ENCODE results near the gene GYS2.

The GYS2 gene

GRCh38 chr12:21602774-21603173 is 1.9 kb downstream of the GYS2 start:
- in situ Hi-C loops (cut with MboI; ENCODE audit: low sequenced_read_pairs) = no loop called here

DNA sequence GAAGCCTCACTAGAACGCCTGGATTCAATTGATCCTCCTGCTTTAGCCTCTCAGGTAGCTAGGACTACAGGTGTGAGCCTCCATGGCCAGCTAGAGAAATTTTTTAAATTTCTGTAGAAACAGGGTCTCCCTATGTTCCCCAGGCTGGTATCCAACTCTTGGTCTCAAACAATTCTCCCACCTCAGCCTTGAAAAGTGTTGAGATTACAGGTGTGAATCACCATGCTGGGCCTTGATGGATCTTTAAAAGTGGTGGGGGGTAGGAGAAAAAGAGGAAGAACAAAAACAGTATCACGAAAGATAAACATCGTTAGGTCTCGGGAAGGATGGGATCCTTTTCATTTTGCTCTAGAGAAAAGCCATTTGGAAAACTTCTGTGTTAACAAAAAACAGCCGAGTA is 4.5 kb downstream of the GYS2 start:
- in situ Hi-C loops (cut with MboI; ENCODE audit: low sequenced_read_pairs) = no loop called here

- in situ Hi-C loops (cut with MboI; ENCODE audit: low sequenced_read_pairs) = loop anchor here (25.0 kb wide), 1 partner anchor 88 kb away; no protein-coding TSS in a partner anchor
These were observed 5.3 kb downstream of the GYS2 start for GRCh38 chr12:21599143-21599999.

GRCh38 chr12:21598651-21599050 is 6.0 kb downstream of the GYS2 start:
- in situ Hi-C loops (cut with MboI; ENCODE audit: low sequenced_read_pairs) = loop anchor here (25.0 kb wide), 1 partner anchor 89 kb away; no protein-coding TSS in a partner anchor

- in situ Hi-C loops (cut with MboI; ENCODE audit: low sequenced_read_pairs) = loop anchor here (25.0 kb wide), 1 partner anchor 92 kb away; no protein-coding TSS in a partner anchor
These were observed 9.3 kb downstream of the GYS2 start for GRCh38 chr12:21595356-21595755.

GRCh38 chr12:21585485-21585884 is 19.2 kb downstream of the GYS2 start:
- in situ Hi-C loops (cut with MboI; ENCODE audit: low sequenced_read_pairs) = loop anchor here (25.0 kb wide), 1 partner anchor 102 kb away; no protein-coding TSS in a partner anchor

DNA sequence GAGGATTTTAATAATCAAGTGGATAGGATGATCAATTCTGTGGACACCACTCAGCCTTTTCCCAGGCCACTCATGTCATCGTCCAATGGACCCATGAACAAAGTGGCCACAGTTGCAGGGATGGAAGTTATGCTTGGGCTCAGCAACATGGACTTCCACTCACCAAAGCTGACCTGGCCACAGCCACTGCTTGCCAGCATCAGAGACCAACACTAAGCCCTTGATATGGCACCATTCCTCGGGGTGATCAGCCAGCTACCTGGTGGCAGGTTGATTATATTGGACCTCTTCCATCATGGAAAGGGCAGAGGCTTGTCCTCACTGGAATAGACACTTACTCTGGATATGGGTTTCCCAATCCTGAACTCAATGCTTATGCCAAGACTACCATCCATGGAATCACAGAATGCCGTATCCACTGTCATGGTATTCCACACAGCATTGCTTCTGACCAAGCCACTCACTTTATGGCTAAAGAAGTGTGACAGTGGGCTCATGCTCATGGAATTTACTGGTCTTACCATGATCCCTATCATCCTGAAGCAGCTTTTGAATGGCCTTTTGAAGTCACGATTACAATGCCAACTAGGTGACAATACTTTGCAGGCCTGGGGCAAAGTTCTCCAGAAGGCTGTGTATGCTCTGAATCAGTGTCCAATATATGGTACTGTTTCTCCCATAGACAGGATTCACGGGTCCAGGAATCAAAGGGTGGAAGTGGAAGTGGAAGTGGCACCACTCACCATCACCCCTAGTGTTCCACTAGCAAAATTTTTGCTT is 20.1 kb downstream of the GYS2 start:
- in situ Hi-C loops (cut with MboI; ENCODE audit: low sequenced_read_pairs) = loop anchor here (25.0 kb wide), 1 partner anchor 103 kb away; no protein-coding TSS in a partner anchor

DNA sequence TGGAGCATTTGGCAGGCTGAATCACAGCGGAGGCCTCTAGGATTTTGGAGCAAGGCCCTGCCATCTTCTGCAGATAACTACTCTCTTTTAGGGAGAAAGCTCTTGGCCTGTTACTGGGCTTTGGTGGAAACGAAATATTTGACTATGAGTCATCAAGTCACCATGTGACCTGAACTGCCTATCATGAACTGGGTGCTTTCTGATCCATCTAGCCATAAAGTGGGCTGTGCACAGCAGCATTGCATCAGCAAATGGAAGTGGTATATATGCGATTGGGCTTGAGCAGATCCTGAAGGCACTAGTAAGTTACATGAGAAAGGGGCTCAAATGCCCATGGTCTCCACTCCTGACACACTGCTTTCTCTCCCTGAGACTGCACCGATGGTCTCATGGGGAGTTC is 21.1 kb downstream of the GYS2 start:
- in situ Hi-C loops (cut with MboI; ENCODE audit: low sequenced_read_pairs) = loop anchor here (25.0 kb wide), 1 partner anchor 104 kb away; no protein-coding TSS in a partner anchor

- in situ Hi-C loops (cut with MboI; ENCODE audit: low sequenced_read_pairs) = loop anchor here (25.0 kb wide), 1 partner anchor 106 kb away; no protein-coding TSS in a partner anchor
These were observed 23.7 kb downstream of the GYS2 start for GRCh38 chr12:21580748-21581516.

DNA sequence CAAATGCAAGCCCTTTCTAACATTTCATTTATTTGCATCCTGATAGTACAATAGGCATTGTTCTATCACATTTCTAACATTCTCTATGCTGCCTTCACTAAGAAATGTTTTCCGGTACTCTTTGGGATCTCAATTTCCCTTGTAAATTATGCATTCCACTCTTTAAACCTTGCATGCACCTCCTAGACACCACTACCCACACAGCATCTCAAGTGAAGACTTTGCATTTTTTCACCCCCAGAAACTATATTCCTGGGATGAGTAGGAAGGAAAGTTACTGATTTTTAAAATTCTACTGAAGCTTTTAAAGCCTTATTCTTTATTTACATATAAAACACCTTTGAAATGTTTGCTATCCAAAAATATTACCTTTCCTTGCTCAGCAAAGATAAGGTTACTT is 27.1 kb downstream of the GYS2 start:
- in situ Hi-C loops (cut with MboI; ENCODE audit: low sequenced_read_pairs) = loop anchor here (25.0 kb wide), 1 partner anchor 110 kb away; no protein-coding TSS in a partner anchor

- in situ Hi-C loops (cut with MboI; ENCODE audit: low sequenced_read_pairs) = loop anchor here (25.0 kb wide), 1 partner anchor 111 kb away; no protein-coding TSS in a partner anchor
These were observed 28.2 kb downstream of the GYS2 start for GRCh38 chr12:21576431-21576830.

GRCh38 chr12:21573733-21574358 is 30.8 kb downstream of the GYS2 start:
- in situ Hi-C loops (cut with MboI; ENCODE audit: low sequenced_read_pairs) = no loop called here

DNA sequence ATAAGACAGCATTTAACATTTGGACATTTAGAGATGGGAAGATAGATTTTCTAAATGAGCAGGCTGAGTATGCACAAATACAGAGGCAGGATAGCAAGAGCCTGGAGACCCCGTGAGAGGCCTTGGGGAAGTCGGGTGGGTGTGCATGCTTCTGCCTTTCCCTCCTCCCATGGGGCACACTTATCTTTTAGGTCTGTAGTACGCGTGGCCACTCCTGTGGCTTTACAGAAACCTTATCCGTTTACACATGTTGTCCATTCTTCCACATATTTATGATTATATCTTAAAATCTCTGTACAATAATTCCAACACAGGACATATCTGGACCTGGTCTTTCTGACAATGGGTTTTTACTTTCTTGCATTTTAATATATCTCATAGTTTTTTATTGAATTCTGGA is 33.6 kb downstream of the GYS2 start:
- in situ Hi-C loops (cut with MboI; ENCODE audit: low sequenced_read_pairs) = no loop called here

DNA sequence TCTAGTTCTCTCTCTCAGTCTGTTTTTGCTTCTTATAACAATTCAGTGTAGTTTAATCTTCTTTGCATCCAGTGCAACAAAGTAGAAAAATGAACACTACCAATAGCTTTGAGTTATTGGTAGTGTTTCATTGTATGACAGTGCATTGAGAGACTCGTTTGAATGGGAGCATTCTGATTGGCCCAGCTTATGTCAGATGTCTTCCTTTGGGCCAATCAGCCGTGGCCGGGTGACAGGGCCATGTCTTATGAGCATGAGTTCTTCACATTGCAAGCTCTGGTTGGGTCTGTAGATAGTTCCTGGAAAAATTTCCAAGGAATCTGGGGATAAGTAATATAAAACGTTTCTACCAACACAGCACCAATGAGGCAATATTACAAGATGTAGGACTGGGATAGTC is 36.5 kb downstream of the GYS2 start:
- in situ Hi-C loops (cut with MboI; ENCODE audit: low sequenced_read_pairs) = no loop called here

DNA sequence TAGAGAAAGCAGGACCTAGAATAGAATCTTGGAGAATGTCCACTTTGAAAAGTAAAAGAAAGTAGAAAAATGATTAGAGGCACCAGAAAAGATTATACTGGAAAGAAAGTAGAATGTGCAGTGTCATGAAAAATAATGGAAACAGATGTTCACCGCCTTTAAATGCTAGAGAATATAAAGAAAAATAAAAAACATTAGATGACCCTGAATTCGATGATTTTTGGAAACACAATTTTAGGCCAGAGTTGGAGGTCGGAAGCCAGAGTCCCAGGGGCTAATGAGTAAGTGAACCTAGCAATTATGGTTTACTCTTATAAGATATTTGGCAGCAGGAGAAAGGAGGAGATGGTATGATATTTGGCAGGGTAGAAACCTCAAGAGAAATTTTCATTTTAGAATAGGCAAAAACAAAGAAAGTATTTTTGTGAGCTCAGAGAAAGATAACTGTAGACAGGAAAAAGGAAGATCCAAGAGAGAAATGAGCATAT is 37.7 kb downstream of the GYS2 start:
- in situ Hi-C loops (cut with MboI; ENCODE audit: low sequenced_read_pairs) = no loop called here

DNA sequence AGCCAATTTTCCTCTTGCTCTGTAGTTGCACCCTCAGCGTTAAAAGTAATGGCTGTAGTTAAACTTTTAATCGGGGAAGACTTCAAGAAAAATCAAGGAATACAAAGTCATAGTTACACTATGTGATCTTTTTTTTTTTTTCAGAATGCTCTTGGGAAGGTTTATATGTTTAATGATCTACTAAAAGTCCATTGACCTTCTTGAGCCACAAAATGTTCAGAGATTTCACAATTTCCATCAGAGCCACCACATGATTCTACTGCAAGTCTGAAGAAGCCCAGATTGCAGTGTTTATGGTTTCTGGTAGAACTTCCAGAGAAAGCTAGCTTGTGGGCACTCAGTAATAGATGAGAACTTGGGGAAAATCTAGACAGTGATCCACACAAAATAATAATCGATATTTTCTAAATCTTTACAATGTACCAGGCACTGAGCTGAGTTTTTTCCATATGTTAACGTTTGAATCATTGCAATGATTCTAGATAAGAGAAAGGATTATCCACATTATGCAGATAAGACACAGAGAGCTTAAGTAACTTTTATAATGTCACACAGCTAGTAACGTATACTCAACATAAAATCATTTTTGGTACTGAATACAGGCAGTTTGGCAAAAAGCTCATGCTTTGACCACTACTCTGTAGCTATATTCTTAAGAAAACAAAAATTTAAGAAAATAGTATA is 38.3 kb downstream of the GYS2 start:
- in situ Hi-C loops (cut with MboI; ENCODE audit: low sequenced_read_pairs) = no loop called here

GRCh38 chr12:21562859-21563258 is 41.8 kb downstream of the GYS2 start:
- in situ Hi-C loops (cut with MboI; ENCODE audit: low sequenced_read_pairs) = no loop called here

DNA sequence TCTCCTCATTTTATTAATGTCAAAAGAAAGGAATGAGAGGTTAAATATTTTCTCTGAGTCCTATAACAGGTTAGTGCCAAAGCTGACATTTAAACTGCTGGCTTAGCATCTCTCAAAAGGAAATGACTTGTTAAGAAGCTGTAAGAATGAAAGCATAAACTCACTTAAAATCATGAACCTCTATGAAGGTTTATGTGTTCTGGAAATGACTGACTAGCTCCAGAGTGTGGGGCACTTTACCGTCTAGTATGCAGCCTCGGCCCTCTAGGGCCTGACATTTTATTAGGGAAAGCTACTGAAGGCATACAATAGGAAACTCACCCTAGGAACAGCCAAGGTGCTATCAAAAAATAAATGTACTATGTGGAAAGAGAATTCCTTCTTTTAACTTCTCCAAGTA is 43.5 kb downstream of the GYS2 start:
- in situ Hi-C loops (cut with MboI; ENCODE audit: low sequenced_read_pairs) = no loop called here

- in situ Hi-C loops (cut with MboI; ENCODE audit: low sequenced_read_pairs) = no loop called here
These were observed 44.6 kb downstream of the GYS2 start for GRCh38 chr12:21559855-21560569.
